SK-N-SH (cell line): ENCODE measurements around the gene CIDEC.

Experiments used
- CTCF ChIP-seq: fragments of 200-600 bp; sonication (generic); IDR thresholded peaks from 2 replicates; pipeline ENCODE4 v1.6.1; 2017; ENCODE audit warnings: antibody characterized with exemption, mild to moderate bottlenecking, moderate library complexity
- EP300 ChIP-seq, 2 experiments: IDR thresholded peaks; 2 replicates each; pipeline versions ENCODE4 v1.4.0 to v1.6.1; 2012; ENCODE audit warnings: borderline replicate concordance in 1 of 2, low read depth in 1 of 2, low read length in 1 of 2
- EZH2phosphoT487 ChIP-seq: fragments of 200-600 bp; sonication (generic); IDR thresholded peaks from 2 replicates; pipeline ENCODE4 v1.6.1; 2017; ENCODE audit warnings: low read depth, mixed run types, mild to moderate bottlenecking, antibody characterized with exemption, moderate library complexity, borderline replicate concordance
- FOSL2 ChIP-seq: IDR thresholded peaks from 2 replicates; pipeline ENCODE4 v1.4.0; 2012; ENCODE audit warnings: low read depth, mild to moderate bottlenecking, moderate library complexity, borderline replicate concordance
- MEF2A ChIP-seq: IDR thresholded peaks from 2 replicates; pipeline ENCODE4 v1.4.0; 2012; ENCODE audit warnings: low read depth, borderline replicate concordance
- NFIC ChIP-seq: IDR thresholded peaks from 2 replicates; pipeline ENCODE4 v1.4.0; 2012; ENCODE audit warnings: borderline replicate concordance
- NRF1 ChIP-seq: IDR thresholded peaks from 2 replicates; pipeline ENCODE4 v1.6.1; 2012; ENCODE audit warnings: low read depth, mild to moderate bottlenecking, low read length
- POLR2AphosphoS5 ChIP-seq: IDR thresholded peaks from 2 replicates; pipeline ENCODE4 v1.6.1; 2012; ENCODE audit warnings: low read depth, low read length
- RAD21 ChIP-seq: IDR thresholded peaks from 2 replicates; pipeline ENCODE4 v1.6.1; 2012; ENCODE audit warnings: mild to moderate bottlenecking, low read length
- SMC3 ChIP-seq: IDR thresholded peaks from 2 replicates; pipeline ENCODE4 v1.6.1; 2012; ENCODE audit warnings: low read depth, low read length, improper control_type of control experiment
- TEAD4 ChIP-seq: IDR thresholded peaks from 2 replicates; pipeline ENCODE4 v1.4.0; 2012; ENCODE audit warnings: mild to moderate bottlenecking, borderline replicate concordance; ENCODE audit not compliant: insufficient read depth
- YY1 ChIP-seq: IDR thresholded peaks from 2 replicates; pipeline ENCODE4 v1.4.0; 2012; ENCODE audit warnings: low read depth, mild to moderate bottlenecking
- TF ChIP-seq, protein P1 (sequence below): fragments of 150-350 bp; IDR thresholded peaks from 2 replicates; pipeline ENCODE4 v1.6.1; 2017; ENCODE audit warnings: antibody characterized with exemption, low read length, low read depth, borderline replicate concordance

GRCh38 chr3:9903904-9904303 is 23.9 kb upstream of the CIDEC start:
- TF ChIP-seq CTCF (no peak), EZH2phosphoT487 (no peak), TEAD4 (no peak), NFIC (no peak), RAD21 (no peak), YY1 (no peak), POLR2AphosphoS5 (no peak), NRF1 (no peak), MEF2A (no peak), EP300 (IDR thresholded peaks at IDR 0.05; ENCODE audit: borderline replicate concordance in 1 of 2, low read depth in 1 of 2, low read length in 1 of 2) (no peak), FOSL2 (no peak), SMC3 (no peak)
- TF ChIP-seq, protein P1, sequence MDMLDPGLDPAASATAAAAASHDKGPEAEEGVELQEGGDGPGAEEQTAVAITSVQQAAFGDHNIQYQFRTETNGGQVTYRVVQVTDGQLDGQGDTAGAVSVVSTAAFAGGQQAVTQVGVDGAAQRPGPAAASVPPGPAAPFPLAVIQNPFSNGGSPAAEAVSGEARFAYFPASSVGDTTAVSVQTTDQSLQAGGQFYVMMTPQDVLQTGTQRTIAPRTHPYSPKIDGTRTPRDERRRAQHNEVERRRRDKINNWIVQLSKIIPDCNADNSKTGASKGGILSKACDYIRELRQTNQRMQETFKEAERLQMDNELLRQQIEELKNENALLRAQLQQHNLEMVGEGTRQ = no peak
